Activated CD4-positive, CD25-positive, alpha-beta regulatory T cell treated with anti-CD3 and anti-CD28 coated beads, Interleukin-2, amount 50 U/mL, for 16 hours (primary cell): Measurements from ENCODE around the gene SLCO2B1.

Experiments
- DNase-seq: peaks from one replicate; pipeline ENCODE4 v3.0.0-alpha.2; 2020; ENCODE audit warnings: low read depth, low spot score

SLCO2B1 gene

GRCh38 chr11:75246671-75247350 is 95.9 kb downstream of the SLCO2B1 start:
- no peak for DNase-seq

- DNase-seq: no peak
Observed at GRCh38 chr11:75248924-75249256, 98.0 kb downstream of the SLCO2B1 start.

- no peak for DNase-seq
Observed at GRCh38 chr11:75249704-75250103, 98.8 kb downstream of the SLCO2B1 start.

GRCh38 chr11:75254326-75254725 is 103.4 kb downstream of the SLCO2B1 start:
- DNase-seq: no peak
